ENCODE measurements around the gene MBOAT2.
"Not testable (repeated sequence)": the region's sequence is repeated elsewhere in the genome, so short reads cannot be mapped to it uniquely, and the experiment has no call there.

The MBOAT2 gene

DNA sequence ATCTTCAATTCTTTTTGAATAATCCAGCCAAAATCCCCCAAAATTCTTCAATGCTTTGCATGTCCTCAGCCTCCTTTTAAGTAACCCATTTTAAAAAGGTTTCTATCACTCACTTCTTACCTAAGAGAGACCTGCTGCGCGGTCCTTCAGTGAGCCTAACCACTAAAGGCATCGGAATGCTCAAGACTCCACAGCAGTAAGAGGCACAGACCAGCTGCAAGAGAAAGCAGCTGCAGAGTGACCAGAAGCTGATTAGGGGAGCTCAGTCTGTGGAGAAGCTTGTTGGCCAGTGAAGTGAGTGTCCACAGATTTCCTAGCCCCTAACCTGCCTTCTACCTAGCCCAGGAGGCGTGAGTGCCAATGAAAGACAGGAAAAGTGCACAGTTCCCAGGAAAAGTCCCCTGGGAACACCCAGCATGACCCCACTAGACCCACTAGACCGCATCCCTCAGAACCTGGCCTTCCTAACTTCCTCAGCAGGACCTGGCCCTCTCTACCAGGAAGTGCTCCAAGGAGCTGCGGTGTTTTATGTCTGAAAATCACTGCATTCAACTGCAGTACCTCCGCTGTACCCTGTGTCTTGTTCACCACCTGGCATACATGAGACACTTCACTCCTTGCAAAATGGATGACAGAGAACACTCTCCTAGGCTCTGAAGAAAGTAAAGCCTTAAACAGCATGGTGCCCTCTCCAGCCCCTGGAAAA, 10.1 kb downstream of the MBOAT2 start:
- DNase-seq (ENCODE audit: low read depth in 3 of 3): no peak

DNA sequence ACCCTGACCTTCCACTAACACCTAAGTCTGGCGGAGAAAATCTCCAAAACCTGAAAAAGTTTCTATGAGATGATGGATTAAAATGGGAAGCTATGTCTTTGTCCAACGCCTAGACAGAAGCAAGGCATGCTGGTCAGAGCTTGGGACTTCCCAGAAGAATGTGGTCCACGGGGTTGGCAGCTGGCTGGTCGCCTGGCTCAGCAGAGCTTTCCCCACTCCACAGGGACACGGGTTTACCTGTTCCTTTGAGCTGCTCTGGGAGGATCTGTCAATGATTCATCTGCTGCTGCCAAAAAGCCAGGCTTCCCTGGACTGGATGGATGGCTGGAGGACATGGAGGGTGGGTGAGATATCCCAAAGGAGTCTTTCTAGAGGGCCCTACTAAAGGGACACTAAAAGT, 10.8 kb downstream of the MBOAT2 start:
- DNase-seq (ENCODE audit: low read depth in 3 of 3): no peak

DNA sequence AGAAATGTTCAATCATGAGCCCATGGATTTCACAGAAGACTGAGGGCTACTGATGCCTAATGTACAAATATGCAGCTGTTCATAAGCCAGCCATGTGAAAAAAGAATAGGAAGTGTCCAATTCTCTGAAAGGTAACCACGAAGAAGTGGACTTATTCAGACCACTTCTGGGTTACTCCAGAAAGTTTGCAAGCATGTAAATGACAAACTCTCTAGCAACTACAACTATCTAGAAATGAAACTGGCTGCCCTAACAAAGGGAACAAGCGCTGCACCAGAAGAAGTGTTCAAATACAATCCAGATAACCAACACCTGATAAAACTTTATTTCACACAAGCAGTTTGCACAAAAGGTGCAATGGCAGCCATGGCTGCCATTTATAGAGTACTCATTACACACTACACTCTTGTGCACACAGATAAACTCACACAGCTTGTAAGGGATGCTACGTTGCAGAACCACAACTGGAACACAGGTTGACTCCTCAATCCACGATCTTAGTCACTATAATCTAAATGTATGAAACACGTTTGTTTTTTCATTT, 13.9 kb downstream of the MBOAT2 start:
- DNase-seq (ENCODE audit: low read depth in 3 of 3): no peak

DNA sequence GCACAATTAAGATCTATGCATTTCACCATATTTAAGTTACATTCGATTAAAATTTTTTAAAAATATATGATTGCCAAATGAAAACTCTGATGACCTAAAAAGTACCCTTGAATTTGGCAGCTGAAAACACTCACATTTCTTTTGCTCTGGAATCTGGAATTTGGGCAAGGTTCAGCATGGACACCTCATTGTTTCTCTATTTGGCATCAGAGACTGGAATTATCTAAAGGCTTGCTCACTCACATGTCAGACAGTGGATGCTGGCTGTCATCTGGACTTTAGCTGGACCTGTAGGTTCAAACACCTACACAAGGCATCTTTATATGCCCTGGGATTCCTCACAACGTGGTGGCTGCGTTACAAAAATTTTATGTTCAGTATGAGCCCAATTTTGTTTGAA, 16.1 kb downstream of the MBOAT2 start:
- no peak for DNase-seq (ENCODE audit: low read depth in 3 of 3)

DNA sequence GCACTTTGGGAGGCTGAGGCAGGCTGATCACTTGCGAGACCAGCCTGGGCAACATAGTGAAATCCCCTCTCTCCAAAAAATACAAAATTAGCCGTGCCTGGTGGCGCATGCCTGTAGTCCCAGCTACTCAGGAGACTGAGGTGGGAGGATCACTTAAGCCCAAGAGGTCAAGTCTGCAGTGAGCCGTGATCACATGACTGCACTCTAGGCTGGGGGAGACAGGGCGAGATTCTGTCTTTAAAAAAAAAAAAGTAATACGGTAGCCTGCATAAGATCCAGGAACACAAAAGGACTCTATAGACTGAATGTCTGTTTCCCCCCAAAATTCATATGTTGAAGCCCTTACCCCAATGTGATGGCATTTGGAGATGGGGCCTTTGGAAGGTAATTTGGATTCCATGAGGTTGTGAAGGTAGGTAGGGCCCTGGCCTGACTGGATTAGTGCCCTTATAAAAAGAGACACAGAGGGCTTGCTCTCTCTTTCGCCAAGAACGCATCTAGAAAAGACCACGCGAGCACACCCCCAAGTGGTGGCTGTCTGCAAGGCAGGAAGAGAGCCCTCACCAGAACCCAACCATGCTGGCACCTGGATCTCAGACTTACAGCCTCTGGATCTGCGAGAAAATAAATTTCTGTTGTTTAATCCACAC, 17.0 kb downstream of the MBOAT2 start:
- no peak for DNase-seq (ENCODE audit: low read depth in 3 of 3)

DNA sequence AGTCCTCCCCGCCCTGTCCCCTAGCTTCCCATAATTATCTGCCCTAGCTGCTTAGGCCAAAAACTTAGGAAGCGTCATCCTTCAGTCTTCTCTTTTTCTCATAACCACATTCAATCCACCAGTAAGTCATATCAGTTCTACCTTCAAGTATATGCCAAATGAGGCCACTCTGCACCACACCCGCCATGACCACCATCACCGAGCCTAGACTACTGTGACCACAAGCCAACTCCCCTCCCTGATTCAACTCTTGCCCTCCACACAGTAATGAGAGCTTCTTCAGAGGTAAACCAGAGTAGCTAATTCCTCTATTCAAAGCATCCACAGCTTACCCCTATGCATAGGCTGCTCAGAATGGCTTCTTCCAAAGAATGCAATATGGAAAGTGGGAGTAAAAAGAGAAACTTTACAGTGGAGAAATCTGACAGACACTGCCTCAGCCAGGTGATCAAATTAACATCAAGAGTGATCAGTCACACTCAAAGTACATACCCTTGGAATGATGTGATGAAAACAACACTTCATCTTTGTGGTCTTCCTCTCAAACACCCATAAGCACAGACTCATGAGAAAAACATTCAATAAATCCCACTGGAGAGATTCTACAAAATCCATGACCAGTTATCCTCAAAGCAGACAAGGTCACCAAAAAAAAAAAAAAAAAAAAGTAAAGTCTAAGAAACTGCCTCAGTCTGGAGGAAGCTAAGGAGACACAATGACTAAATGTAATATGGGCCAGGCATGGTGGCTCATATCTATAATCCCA, 17.7 kb downstream of the MBOAT2 start:
- no peak for DNase-seq (ENCODE audit: low read depth in 3 of 3)

DNA sequence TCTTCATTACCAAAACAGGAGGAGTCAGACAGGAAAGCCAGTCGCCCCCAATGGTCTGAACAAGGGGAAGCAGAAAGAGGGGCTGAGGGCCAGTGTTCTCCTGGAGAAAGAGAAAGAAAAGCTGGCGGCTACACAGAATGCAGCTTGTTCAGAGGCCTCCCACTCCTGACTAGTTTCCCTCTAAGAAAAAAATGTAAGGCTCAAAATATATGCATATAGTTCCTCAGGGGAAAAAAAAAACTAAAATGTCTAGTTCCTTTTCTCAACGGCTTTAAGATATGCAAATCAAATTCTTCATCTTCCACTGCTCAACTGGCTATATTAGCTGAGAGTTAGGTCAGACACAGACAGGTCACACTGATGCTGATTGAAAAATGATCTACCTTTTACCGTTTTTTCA, 18.6 kb downstream of the MBOAT2 start:
- DNase-seq (ENCODE audit: low read depth in 3 of 3): no peak

DNA sequence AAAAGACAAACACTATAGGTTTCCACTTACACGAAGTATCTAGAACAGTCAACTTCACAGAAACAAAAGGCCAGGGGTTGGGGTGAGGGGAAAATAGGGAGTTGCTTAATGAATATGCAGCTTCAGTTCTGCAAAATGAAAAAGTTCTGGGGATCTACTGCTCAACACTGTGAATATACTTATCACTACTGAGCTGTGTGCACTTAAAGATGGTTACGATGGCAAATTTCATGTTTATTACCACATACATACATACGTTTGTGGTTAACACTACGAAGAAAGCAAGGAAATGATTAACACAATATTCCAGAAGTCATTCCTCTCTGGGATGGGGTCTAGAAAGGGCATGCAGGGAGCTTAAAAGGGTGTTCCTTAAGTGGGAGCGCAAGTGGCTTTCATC, 19.3 kb downstream of the MBOAT2 start:
- DNase-seq (ENCODE audit: low read depth in 3 of 3): no peak

DNA sequence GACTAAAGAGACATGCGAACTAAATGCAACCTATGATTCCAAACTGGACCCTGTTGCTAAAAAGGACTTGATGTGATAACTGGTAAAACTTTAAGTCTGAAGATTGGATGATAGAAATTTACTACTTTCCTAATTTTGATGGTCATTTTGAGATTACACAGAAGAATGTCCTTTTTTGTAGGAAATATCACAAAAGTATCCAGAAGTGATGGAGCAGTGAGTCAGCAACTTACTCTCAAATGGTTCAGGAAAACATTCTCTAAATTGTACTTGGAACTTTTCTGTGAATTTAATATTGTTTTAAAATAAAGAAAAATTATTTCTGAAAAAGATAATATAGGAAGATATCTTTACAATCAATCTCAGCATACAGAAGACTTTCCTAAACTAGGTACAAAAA, 19.9 kb downstream of the MBOAT2 start:
- DNase-seq (ENCODE audit: low read depth in 3 of 3): no peak

DNA sequence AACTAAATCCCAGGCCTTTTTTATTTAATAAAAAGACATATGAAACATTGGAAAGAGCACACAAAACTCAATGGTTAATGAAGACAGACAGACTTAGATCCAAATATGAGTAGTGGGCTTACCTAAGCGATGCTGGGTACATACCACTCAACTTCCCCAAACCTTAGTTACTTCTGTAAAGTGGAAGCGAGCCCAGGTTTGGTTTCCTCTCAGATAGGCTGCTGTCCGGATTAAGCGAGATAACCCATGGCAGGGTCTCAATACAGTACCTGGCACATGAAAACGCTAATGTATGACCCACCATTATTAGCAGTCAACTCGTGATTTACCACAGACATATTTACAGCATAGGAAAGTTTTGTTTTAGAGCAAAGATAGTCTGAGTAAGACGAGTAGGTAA, 21.6 kb downstream of the MBOAT2 start:
- no peak for DNase-seq (ENCODE audit: low read depth in 3 of 3)

DNA sequence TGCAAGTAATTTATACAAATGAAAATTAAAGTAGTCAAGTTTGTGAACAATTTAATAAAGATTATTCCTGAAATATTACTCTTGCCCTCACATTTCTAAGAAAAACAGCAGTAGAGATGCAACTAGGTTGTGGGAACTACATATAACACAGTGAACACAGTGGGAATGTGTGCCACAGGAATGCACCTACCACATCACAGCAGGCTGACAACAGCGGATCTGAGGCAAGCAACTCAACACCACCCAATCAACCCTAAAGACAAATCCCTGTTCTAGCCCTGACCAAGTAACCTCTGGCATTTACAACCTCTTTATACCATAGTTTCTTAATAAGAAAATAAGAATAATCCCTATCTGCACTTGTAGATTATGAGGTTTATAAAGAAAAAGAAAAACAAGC, 23.4 kb downstream of the MBOAT2 start:
- DNase-seq (ENCODE audit: low read depth in 3 of 3): no peak

DNA sequence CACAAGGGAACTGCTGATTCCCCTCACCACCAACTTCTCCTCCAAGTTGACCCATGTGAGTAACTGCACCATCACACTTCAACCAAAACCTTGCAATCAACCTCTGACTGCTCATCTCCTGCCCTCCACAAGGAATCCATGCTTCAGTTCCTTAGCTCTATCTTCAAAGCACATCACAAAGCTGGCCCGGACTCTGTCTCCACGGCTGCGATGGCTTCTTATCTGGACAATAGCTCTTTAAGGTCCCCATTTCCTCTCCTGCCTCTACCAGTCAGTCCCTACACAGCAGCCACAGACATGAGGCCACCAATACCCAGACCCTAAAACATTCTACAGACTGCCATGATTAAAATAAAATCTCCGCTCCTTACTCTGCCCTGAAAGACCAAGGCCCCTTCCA, 25.7 kb downstream of the MBOAT2 start:
- no peak for DNase-seq (ENCODE audit: low read depth in 3 of 3)

DNA sequence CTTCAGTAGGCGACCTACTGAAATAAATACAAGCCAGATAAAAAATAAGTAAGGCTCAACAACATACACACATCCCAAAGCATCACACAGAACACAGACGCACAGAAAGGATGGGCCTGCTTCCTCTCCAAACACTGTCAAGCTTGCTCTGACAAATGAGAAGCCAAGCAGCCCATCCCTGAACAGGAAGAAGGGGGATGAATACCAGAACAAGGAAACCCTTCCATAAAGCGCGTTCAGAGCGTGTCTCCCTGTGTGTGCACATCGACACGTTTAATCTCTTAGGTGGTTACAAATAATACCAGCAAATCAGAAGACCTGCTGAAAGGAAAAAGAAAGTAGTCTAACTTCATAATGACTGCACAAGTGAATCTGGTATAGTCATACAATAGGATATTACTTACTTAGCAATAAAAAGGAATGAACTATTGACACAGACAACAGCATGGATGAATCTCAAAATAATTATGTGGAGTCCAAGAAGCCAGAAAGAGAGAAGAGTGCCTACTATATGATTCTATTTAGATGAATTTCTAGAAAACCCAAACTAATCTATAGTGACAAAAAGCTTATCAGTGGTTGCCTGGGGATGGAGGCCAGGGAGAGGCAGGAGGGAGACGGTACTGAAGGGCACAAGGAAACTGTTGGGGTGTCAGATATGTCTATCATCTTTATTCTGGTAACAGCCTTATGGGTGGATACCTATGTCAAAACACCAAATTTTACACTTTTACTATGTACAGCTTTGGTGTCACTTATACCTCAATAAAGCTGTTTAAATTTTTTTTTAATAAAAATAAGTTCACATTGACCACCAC, 26.8 kb downstream of the MBOAT2 start:
- no peak for DNase-seq (ENCODE audit: low read depth in 3 of 3)

DNA sequence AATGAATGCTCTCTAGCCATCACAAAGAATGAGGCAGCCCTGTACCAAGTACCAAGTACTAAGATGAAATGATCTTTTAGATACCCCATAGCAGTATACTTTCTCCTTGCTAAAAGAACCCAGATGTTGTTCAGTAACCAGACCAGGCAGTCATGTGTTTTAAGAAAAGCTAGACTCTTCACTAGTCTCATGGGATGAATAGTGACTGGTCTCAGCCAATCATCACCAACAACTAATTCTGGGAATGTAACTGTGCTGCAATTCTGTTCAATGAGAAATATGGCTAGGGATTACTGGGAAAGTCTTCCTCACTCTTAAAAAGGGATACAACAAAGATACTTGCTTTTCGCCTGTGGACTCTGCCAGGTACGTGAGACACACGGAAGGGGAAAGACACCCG, 29.5 kb downstream of the MBOAT2 start:
- no peak for DNase-seq (ENCODE audit: low read depth in 3 of 3)

DNA sequence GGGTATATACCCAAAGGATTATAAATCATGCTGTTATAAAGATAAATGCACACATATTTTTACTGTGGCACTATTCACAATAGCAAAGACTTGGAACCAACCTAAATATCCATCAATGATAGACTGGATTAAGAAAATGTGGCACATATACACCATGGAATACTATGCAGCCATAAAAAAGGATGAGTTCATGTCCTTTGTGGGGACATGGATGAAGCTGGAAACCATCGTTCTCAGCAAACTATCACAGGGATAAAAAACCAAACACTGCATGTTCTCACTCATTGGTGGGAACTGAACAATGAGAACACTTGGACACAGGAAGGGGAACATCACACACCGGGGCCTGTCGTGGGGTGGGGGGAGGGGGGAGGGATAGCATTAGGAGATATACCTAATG, 30.5 kb downstream of the MBOAT2 start:
- DNase-seq (ENCODE audit: low read depth in 3 of 3): not testable (repeated sequence)

DNA sequence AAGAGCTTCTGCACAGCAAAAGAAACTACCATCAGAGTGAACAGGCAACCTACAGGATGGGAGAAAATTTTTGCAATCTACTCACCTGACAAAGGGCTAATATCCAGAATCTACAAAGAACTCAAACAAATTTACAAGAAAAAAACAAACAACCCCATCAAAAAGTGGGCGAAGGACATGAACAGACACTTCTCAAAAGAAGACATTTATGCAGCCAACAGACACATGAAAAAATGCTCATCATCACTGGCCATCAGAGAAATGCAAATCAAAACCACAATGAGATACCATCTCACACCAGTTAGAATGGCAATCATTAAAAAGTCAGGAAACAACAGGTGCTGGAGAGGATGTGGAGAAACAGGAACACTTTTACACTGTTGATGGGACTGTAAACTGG, 30.9 kb downstream of the MBOAT2 start:
- not testable (repeated sequence) for DNase-seq (ENCODE audit: low read depth in 3 of 3)

DNA sequence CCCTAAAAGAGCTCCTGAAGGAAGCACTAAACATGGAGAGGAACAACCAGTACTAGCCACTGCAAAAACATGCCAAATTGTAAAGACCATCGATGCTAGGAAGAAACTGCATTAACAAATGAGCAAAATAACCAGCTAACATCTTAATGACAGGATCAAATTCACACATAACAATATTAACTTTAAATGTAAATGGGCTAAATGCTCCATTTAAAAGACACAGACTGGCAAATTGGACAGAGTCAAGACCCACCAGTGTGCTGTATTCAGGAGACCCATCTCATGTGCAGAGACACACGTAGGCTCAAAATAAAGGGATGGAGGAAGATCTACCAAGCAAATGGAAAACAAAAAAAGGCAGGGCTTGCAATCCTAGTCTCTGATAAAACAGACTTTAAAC, 34.1 kb downstream of the MBOAT2 start:
- DNase-seq (ENCODE audit: low read depth in 3 of 3): not testable (repeated sequence)

DNA sequence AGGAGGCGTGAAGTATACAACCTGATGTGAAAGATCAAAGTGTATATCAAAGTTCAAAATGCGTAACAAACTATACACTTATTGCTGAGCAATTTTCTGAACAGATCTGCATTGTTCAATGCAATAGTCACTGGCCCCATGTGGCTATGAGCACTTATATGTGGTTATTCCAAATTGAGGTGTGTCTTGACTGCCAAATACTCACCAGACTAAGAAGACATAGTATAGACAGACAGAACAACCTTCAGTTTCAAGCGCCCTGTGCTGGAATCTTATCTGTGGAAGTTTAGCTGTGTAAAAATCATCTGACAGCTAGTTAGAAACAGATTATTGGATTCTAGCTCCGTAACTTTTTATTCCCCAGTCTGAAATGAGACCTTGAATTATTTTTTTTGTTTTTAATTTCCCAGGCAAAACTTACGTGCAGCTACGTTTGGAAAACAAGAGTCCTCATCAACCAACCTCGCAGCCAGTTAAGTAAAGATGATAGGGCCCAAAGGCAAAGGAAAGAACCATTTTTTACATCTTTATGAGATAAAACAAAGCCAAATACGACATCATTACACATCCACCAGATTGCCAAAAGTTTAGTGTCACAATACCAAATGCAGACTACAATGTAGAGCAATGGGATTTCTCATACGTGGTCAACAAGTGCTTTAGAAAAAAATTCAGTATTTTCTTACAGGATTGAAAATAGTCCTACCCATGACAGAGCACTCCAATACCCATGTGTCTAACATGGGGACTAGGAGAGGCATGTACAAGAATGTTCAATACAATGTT, 37.2 kb downstream of the MBOAT2 start:
- no peak for DNase-seq (ENCODE audit: low read depth in 3 of 3)

DNA sequence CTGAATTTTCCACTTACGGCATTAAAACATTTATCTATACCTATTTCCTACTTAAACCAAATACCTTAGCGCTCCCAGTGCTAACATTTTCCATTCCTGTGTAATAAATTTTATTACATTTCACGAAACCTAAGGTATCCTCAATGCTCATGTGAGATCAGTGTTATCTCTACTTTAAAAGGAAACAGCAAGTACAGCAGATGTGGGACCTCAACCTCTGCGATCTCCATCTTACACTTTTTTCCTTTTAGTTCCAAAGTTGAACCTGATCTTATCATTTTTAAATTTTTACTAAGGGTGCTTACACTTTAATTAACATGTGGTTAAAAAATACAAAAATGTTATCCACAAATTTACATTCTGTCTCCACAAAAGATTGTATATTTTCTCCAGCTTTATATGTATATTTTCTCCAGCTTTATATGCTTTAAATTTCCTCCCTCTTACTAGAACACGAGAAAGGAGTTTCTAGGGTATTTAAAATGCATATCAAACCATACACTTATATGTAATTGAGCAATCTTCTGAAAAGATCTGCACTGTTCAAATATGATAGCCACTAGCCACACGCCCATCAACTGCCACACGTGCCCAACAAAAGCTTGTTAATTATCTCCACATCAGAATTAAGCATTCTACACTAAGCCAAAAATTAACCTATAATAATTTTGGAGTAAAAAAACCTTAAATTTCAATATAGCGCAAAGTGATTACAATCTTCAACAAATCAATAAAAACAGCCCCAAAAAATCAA, 38.1 kb downstream of the MBOAT2 start:
- no peak for DNase-seq (ENCODE audit: low read depth in 3 of 3)

DNA sequence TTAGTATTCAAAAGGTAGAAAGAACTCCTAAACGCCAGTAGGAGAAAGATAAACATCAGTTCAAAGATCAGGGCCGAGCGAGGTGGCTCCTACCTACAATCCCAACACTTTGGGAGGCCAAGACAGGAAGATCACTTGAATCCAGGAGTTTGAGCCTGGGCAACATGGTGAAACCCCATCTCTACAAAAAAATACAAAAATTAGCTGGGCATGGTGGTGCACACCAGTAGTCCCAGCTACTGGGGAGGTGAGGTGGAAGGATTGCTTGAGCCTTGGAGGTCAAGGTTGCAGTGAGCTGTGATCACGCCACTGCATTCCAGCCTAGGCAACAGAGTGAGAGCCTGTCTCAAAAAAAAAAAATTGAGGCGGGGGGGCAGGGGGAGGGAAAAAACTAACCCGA, 40.6 kb downstream of the MBOAT2 start:
- DNase-seq (ENCODE audit: low read depth in 3 of 3): no peak
